AG09319 (cell line): ENCODE results near the gene CLMN.

Source experiments
- DNase-seq: peaks from one replicate; pipeline ENCODE4 v3.0.0-alpha.2; 2010; ENCODE audit warnings: low read depth; ENCODE audit errors: extremely low read depth
- CTCF ChIP-seq: IDR thresholded peaks from 2 replicates; pipeline ENCODE4 v1.5.1; 2011; ENCODE audit warnings: low read depth, mild to moderate bottlenecking, inconsistent platforms, low read length, moderate library complexity

The CLMN gene

DNA sequence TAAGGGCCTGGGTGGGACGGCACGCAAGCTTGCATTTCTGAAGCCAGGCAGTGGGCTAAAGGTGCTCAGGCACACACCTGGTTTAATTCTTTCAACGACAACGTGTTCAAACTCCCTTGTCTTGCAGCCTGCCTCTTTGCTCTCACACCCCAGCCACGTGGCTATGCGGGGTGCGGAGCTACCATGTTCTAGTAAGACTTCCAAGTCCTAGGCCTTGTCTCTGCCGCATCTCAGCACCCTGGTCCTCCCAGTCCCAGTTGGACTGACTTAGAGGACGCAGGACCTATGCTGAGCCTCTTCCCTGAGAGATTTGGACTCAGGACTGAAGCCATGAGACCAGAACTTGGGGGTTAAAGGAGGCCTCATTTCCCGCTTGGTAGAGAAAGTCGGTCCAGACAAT lies 62.2 kb downstream of the CLMN start:
- no peak for TF ChIP-seq CTCF
- no peak for DNase-seq

DNA sequence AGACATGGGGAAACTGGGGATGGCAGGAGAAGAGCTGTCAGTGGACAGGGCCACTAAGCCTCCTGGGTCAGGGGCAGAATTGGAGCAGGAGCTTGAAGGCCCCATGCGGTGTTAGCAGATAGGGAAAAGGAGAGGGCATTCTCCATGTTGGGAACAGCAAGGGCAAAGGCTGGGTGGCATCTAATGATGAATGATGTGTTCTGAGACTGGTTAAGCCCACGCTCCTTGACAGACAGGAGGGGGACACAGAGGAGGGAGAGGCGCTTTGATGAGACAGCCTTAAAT lies 63.0 kb downstream of the CLMN start:
- TF ChIP-seq CTCF: no peak
- no peak for DNase-seq

GRCh38 chr14:95256002-95256775 lies 63.5 kb downstream of the CLMN start:
- no peak for DNase-seq

DNA sequence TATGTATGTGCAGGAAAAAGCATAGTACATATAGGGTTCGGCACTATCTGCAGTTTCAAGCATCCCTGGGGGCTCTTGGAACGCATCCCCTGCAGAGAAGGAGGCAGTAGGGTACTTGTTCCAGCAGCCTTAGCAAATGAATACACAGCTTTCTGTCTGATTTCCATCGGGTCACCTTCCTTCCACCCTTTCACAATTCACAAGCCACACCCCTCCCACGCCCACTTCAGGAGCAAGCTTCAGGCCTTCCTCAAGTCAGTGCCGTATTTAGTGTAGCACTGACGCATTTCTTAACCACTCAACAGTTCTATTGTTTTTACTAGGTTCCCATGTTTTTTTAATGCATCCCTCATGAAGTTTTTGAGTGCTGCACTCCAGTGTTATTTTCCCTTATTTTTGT lies 64.2 kb downstream of the CLMN start:
- no peak for TF ChIP-seq CTCF

More at GRCh38 chr14:95256002-95256775, 63.5 kb downstream of the CLMN start:
- TF ChIP-seq CTCF: no peak

DNA sequence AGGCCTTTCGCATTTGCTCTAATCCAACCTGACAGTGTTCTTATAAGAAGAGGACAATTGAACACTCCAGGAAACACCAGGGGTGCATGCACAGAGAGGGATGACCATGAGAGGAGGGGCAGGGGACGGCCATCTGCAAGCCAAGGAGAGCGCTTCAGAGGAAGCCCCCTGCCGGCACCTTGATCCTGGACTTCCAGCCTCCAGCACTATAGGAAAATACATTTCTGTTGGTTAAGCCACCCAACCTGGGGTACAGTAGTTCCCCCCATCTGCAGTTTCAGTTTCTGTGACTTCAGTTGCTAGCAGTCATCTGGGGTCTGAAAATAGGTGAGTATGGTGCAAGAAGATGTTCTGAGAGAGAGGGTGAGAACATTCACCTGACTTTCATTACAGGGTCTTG lies 64.7 kb downstream of the CLMN start:
- TF ChIP-seq CTCF: no peak
- no peak for DNase-seq

More for the DNA sequence above, 64.2 kb downstream of the CLMN start:
- DNase-seq: no peak

DNA sequence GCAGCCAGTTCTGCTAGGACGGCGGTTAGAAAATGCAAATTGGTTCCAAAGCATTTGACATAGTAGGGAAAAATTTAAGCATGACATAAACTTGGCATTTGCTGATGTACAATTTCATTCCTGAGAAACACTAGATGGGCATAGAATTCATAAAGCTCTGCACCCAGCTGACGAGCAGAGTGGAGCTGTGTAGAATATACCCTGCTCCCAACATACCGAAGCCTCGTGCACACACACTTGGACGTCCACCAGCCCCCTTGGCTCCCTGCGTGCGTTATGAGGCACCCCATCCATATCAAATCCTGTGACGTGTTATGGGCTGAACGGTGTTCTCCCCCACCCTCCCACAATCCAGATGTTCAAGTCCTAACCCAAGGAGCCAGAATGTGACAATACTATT lies 65.4 kb downstream of the CLMN start:
- DNase-seq: no peak

GRCh38 chr14:95253039-95253630 lies 66.6 kb downstream of the CLMN start:
- DNase-seq: no peak
- no peak for TF ChIP-seq CTCF

More for the DNA sequence above, 65.4 kb downstream of the CLMN start:
- no peak for TF ChIP-seq CTCF
